Thyroid gland (tissue), 4 donors: ENCODE measurements around the gene ZFP92. TPM values are rescaled to one million over a fixed set of nuclear protein-coding genes. Genes with fewer than 3 reads are reported as not detected.

Experiments used
- DNase-seq, 2 donors: peaks; one replicate each; pipeline ENCODE4 v3.0.0-alpha.2; 2019
- H3K27ac ChIP-seq, 3 donors: fragments of 200-600 bp; sonication (generic); 1 replicate in 2 of 3; 2 replicates in 1 of 3; pipeline ENCODE4 v1.5.1; 2016 to 2019; ENCODE audit warnings: mild to moderate bottlenecking in 1 of 3, moderate library complexity in 1 of 3
- H3K27me3 ChIP-seq: fragments of 200-600 bp; sonication (generic); one replicate; pipeline ENCODE4 v1.5.1; 2019
- H3K36me3 ChIP-seq, 2 donors: fragments of 200-600 bp; sonication (generic); one replicate each; pipeline ENCODE4 v1.5.1; 2016 to 2019
- H3K4me1 ChIP-seq, 2 donors: fragments of 200-600 bp; sonication (generic); one replicate each; pipeline ENCODE4 v1.5.1; 2017 to 2019
- H3K4me3 ChIP-seq, 3 donors: fragments of 200-600 bp; sonication (generic); replicated peaks in 1 of 3; 1 replicate in 2 of 3; 2 replicates in 1 of 3; pipeline ENCODE4 v1.5.1; 2016; ENCODE audit warnings: mild to moderate bottlenecking in 1 of 3
- H3K9me3 ChIP-seq: fragments of 200-600 bp; sonication (generic); one replicate; pipeline ENCODE4 v1.5.1; 2017
- CTCF ChIP-seq, 6 experiments: fragments of 200-600 bp in 3 of 6; fragments of 450-650 bp in 3 of 6; sonication (generic) in 3 of 6; IDR thresholded peaks; one replicate each; pipeline ENCODE4 v1.5.1; 2016 to 2019; ENCODE audit warnings: antibody characterized with exemption in 6 of 6, mild to moderate bottlenecking in 2 of 6, inconsistent platforms in 1 of 6, moderate library complexity in 1 of 6
- POLR2A ChIP-seq, 2 donors: fragments of 450-650 bp; IDR thresholded peaks; one replicate each; pipeline ENCODE4 v1.6.1; 2017; ENCODE audit warnings: antibody characterized with exemption in 2 of 2, mild to moderate bottlenecking in 2 of 2, moderate library complexity in 1 of 2
- whole genome bisulfite sequencing, 2 donors: methylation state at CpG; one replicate each; pipeline ENCODE4 v1.1.5; 2017; 5-methylcytosine and 5-hydroxymethylcytosine counted together
- intact Hi-C: fragments of 100-400 bp; cut with DNase I; formaldehyde crosslinking; loops from one replicate; pipeline ENCODE4 v1.15.1; 2023
- total RNA-seq, 4 donors: library from RNA; depleted of rRNA; stranded (reverse); fragments of >200 nt; gene quantifications; one replicate each; pipeline ENCODE4 v1.2.3, GENCODE V29; 2016

Gene ZFP92
- total RNA-seq, 4 donors from 2014 or later, result 1.1 to 1.8 (median 1.4) TPM

GRCh38 chrX:153444333-153445011 lies 33.2 kb downstream of the ZFP92 start:
- intact Hi-C loops, result no loop called here
- Histone ChIP-seq H3K36me3 (no peaks in the 10 kb centered on the region), H3K4me3 (no peak overlapping the region), H3K9me3 (no peaks in the 10 kb centered on the region), H3K27me3 (no peaks in the 10 kb centered on the region), H3K4me1 (no peaks in the 10 kb centered on the region), H3K27ac (no peak overlapping the region)
- no peak for DNase-seq
- WGBS, 2 donors, result 92% methylated on average over 14 of the region's 37 CpGs; no CpG with 5 or more reads in 1 of the 2 donors
- no peak for TF ChIP-seq POLR2A (IDR thresholded peaks at IDR 0.05)
- TF ChIP-seq CTCF (IDR thresholded peaks at IDR 0.05), result no peak

DNA sequence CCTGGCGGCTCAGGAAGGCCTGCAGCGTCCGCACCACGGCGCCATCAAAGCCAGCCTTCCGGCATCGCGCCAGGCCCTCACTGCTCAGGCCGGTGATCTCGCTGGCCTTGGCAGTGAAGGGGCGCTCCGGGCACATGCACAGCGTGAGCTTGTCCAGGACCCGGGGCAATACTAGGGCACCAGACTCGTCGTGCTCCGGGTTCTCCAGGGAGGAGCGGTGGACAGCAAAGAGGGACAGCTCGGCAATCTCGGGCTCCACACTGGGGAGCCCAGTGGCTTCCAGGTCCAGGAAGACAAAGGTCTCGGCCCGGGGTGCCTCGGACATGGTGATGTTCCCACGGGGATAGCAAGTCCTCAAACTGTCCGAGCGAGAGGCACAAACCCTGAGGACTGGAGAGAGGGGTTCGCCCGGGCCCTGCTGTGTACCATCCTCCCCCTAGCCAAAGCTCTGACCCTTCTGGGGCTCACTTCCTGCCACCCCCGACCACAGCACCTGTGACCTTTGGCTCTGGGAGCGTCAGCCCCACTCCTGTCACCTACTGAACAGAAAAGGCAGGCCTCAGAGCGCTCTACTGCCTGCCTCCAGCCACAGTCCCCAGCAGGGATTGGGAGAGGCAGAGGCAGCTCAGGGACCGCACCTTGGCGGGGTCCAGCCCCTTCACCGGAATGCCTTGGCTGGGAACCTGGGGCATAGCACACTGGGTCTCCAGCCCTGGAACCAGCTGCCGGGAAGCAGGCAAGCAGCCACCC lies 34.0 kb downstream of the ZFP92 start:
- no peak overlapping the region for H3K4me3 ChIP-seq
- 95 to 100% methylated on average over 2 to 7 of the region's 35 CpGs for WGBS, 2 donors
- no peak for DNase-seq
- TF ChIP-seq POLR2A (IDR thresholded peaks at IDR 0.05) (no peak), CTCF (IDR thresholded peaks at IDR 0.05) (no peak)
- intact Hi-C loops, result no loop called here
- no peaks in the 10 kb centered on the region for H3K4me1 ChIP-seq
- no peaks in the 10 kb centered on the region for H3K27me3 ChIP-seq
- no peak overlapping the region for H3K27ac ChIP-seq
- H3K9me3 ChIP-seq, result no peaks in the 10 kb centered on the region
- no peaks in the 10 kb centered on the region for H3K36me3 ChIP-seq

DNA sequence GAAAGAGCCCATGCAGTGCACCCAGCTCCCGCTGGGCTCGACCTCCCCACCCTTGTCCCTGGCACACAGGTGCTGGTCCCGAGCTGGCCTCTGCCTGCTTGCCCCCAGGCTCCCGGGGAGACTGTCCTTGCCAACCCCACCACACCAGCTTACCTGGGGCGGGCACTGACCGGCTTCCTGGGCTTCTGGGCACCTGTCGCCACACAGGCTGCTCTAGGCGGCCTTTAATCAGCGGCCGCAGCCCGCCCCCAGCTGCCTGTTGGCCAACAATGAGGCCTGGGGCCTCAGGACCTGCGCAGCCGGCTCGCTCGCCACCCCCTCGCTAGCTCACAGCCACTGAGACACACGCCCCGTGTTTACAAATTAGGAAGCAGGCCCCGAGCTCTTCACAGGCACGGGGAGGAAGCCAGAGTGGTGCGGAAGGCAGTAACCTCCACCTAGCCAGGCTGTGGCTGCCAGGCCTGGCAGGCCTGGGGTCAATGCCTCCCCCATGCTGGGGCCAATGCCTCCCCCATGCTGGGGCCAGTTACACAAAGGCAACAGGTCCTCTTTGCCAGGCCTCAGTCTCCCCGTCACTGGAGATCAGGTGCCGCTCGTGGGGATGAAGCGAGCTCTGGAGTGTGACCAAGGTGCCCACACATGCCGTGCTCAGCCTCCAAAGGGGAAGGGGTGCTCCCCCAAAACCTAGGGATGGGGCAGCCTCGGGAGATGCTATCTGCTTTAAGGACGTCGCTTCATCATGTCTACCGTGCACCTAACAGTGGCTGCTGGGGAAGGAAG lies 34.8 kb downstream of the ZFP92 start, which contains the start of gene TREX2:
Gene TREX2 (minus strand): TSS at position 201 of the 780 bp plus-strand sequence. CDS start 626 bp downstream, outside the sequence.
- TF ChIP-seq POLR2A (IDR thresholded peaks at IDR 0.05) (no peak), CTCF (IDR thresholded peaks at IDR 0.05) (no peak)
- H3K27me3 ChIP-seq, result no peaks in the 10 kb centered on the region
- no peaks in the 10 kb centered on the region for H3K9me3 ChIP-seq
- H3K4me1 ChIP-seq, result no peaks in the 10 kb centered on the region
- no peak within 1 kb of the TSS for H3K4me3 ChIP-seq
- WGBS, 2 donors, result 93 to 95% methylated on average over 3 to 17 of the region's 30 CpGs
- no peak within 1 kb of the TSS for H3K27ac ChIP-seq
- DNase-seq, result no peak
- no peaks in the 10 kb centered on the region for H3K36me3 ChIP-seq
- intact Hi-C loops, result no loop called here

DNA sequence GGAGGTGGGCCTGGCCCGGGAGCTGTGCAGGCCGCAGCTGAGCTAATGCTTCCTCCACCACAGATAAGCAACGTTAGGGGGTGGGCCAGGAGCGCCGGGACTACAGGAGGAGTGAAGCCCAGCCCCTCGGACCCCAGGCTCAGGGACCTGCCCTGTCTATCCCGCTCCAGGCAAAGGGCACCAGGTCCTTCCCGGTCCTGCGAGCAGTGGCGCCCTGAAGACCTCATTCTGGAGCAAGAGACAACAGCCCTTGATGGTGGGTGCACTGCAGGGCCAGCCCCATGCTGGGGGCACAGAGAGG lies 35.3 kb downstream of the ZFP92 start:
- TF ChIP-seq CTCF (IDR thresholded peaks at IDR 0.05) (no peak), POLR2A (IDR thresholded peaks at IDR 0.05) (no peak)
- H3K27ac ChIP-seq, result no peak overlapping the region
- no peaks in the 10 kb centered on the region for H3K9me3 ChIP-seq
- DNase-seq, result no peak
- no peak overlapping the region for H3K4me3 ChIP-seq
- intact Hi-C loops, result no loop called here
- H3K36me3 ChIP-seq, result no peaks in the 10 kb centered on the region
- no peaks in the 10 kb centered on the region for H3K4me1 ChIP-seq
- H3K27me3 ChIP-seq, result no peaks in the 10 kb centered on the region
- 76% methylated on average over 7 of the region's 10 CpGs; no CpG with 5 or more reads in 1 of the 2 donors for WGBS, 2 donors
